CD14-positive monocyte (primary cell): ENCODE measurements around the gene SLC27A1. TPM values are rescaled to one million over a fixed set of nuclear protein-coding genes. Genes with fewer than 3 reads are reported as not detected.

Experiments
- DNase-seq, 3 donors: peaks; one replicate each; pipeline ENCODE4 v3.0.0-alpha.2; 2011 to 2022
- H2AFZ ChIP-seq: 2 replicates; pipeline ENCODE4 v1.6.0; 2012; ENCODE audit warnings: mild to moderate bottlenecking, low read depth, low read length, inconsistent platforms; ENCODE audit not compliant: insufficient read depth, poor library complexity, severe bottlenecking
- H3K27ac ChIP-seq, 2 donors: 1 replicate in 1 of 2; 2 replicates in 1 of 2; pipeline ENCODE4 v1.5.1; 2012 to 2013; ENCODE audit warnings: low read length in 2 of 2, control low read depth in 1 of 2, inconsistent platforms in 1 of 2, low read depth in 1 of 2, mild to moderate bottlenecking in 1 of 2
- H3K27me3 ChIP-seq, 2 donors: one replicate each; pipeline versions ENCODE4 v1.6.0 to v1.6.1; 2011 to 2013; ENCODE audit warnings: low read length in 2 of 2; ENCODE audit not compliant: control insufficient read depth in 2 of 2, insufficient read depth in 2 of 2
- H3K36me3 ChIP-seq, 2 donors: replicated peaks in 1 of 2; 1 replicate in 1 of 2; 2 replicates in 1 of 2; pipeline versions ENCODE4 v1.5.1 to v1.6.1; 2012 to 2013; ENCODE audit warnings: low read length in 2 of 2, control low read depth in 1 of 2, inconsistent platforms in 1 of 2, mild to moderate bottlenecking in 1 of 2; ENCODE audit not compliant: insufficient read depth in 2 of 2, control insufficient read depth in 1 of 2
- H3K4me1 ChIP-seq, 2 donors: 1 replicate in 1 of 2; 2 replicates in 1 of 2; pipeline versions ENCODE4 v1.5.1 to v1.6.1; 2012 to 2013; ENCODE audit warnings: low read length in 2 of 2, control low read depth in 1 of 2, inconsistent platforms in 1 of 2, mild to moderate bottlenecking in 1 of 2, moderate library complexity in 1 of 2; ENCODE audit not compliant: insufficient read depth in 2 of 2, control insufficient read depth in 1 of 2
- H3K4me2 ChIP-seq: replicated peaks from 2 replicates; pipeline ENCODE3; 2012; ENCODE audit warnings: low read length, moderate library complexity, mild to moderate bottlenecking; ENCODE audit not compliant: poor library complexity, severe bottlenecking; ENCODE audit errors: extremely low read depth
- H3K4me3 ChIP-seq, 3 experiments: fragments of 200-600 bp in 1 of 3; sonication (generic) in 1 of 3; replicated peaks in 1 of 3; 1 replicate in 2 of 3; 2 replicates in 1 of 3; pipeline ENCODE4 v1.5.1; 2011 to 2013; ENCODE audit warnings: low read length in 3 of 3, mild to moderate bottlenecking in 3 of 3, control low read depth in 2 of 3, low read depth in 2 of 3, inconsistent platforms in 1 of 3, moderate library complexity in 1 of 3
- H3K79me2 ChIP-seq: 2 replicates; pipeline ENCODE4 v1.6.0; 2012; ENCODE audit warnings: mild to moderate bottlenecking, control low read depth, inconsistent platforms, low read length, moderate library complexity; ENCODE audit not compliant: insufficient read depth
- H3K9ac ChIP-seq: 2 replicates; pipeline ENCODE4 v1.6.0; 2017; ENCODE audit warnings: low read length, mild to moderate bottlenecking; ENCODE audit not compliant: insufficient read depth, poor library complexity, severe bottlenecking
- H3K9me3 ChIP-seq, 2 donors: replicated peaks in 1 of 2; 1 replicate in 1 of 2; 2 replicates in 1 of 2; pipeline versions ENCODE4 v1.5.1 to v1.6.1; 2012 to 2013; ENCODE audit warnings: low read length in 2 of 2, control low read depth in 1 of 2; ENCODE audit not compliant: control insufficient read depth in 1 of 2, insufficient read depth in 1 of 2
- H4K20me1 ChIP-seq: 2 replicates; pipeline ENCODE4 v1.6.0; 2012; ENCODE audit warnings: mild to moderate bottlenecking, low read length, control low read depth, moderate library complexity; ENCODE audit not compliant: insufficient read depth
- H3K27ac Mint-ChIP-seq, 7 donors: one replicate each; pipeline ENCODE4 v1.8.0; 2020; ENCODE audit warnings: mild to moderate bottlenecking in 7 of 7, mixed read lengths in 7 of 7, moderate library complexity in 6 of 7, inconsistent platforms in 2 of 7
- H3K27me3 Mint-ChIP-seq, 3 donors: one replicate each; pipeline ENCODE4 v1.8.0; 2021 to 2022; ENCODE audit warnings: low read depth in 3 of 3, mild to moderate bottlenecking in 3 of 3, mixed read lengths in 3 of 3, moderate library complexity in 3 of 3, inconsistent platforms in 1 of 3
- H3K36me3 Mint-ChIP-seq, 2 donors: one replicate each; pipeline ENCODE4 v1.8.0; 2020; ENCODE audit warnings: mixed read lengths in 2 of 2, inconsistent platforms in 1 of 2, mild to moderate bottlenecking in 1 of 2
- H3K4me1 Mint-ChIP-seq: one replicate; pipeline ENCODE4 v1.8.0; 2020; ENCODE audit warnings: mild to moderate bottlenecking, mixed read lengths
- H3K4me3 Mint-ChIP-seq, 2 donors: one replicate each; pipeline ENCODE4 v1.8.0; 2020; ENCODE audit warnings: mild to moderate bottlenecking in 2 of 2, mixed read lengths in 2 of 2, moderate library complexity in 1 of 2
- H3K9me3 Mint-ChIP-seq, 7 donors: one replicate each; pipeline ENCODE4 v1.8.0; 2020 to 2022; ENCODE audit warnings: mixed read lengths in 7 of 7, mild to moderate bottlenecking in 6 of 7, moderate library complexity in 6 of 7, inconsistent platforms in 2 of 7
- WGBS: methylation state at CpG from one replicate; pipeline ENCODE4 v1.1.5; 2013; ENCODE audit warnings: missing lambda C conversion rate; ENCODE audit not compliant: insufficient coverage; 5-methylcytosine and 5-hydroxymethylcytosine counted together
- intact Hi-C, 2 donors: fragments of 100-400 bp; cut with micrococcal nuclease; formaldehyde crosslinking; loops; one replicate each; pipeline versions ENCODE4 v1.15.0 to v1.15.1; 2023
- polyA plus RNA-seq, 3 donors: library from polyadenylated mRNA; depleted of rRNA in 1 of 3; unstranded in 2 of 3; stranded (reverse) in 1 of 3; fragments of 300-500 nt in 2 of 3; fragments of >200 nt in 1 of 3; fragmentation: Illumina TruSeq in 2 of 3; gene quantifications; 1 replicate in 2 of 3; 2 replicates in 1 of 3; pipeline ENCODE4 v1.2.3, GENCODE V29; 2012 to 2021
- TF ChIP-seq, protein P1 (sequence below): fragments of 200-600 bp; IDR thresholded peaks from one replicate; pipeline ENCODE4 v1.8.0; 2022; ENCODE audit warnings: antibody characterized with exemption, mild to moderate bottlenecking

SLC27A1 gene
- polyA plus RNA-seq, 3 donors, result 27.1 to 36.5 (median 27.6) TPM

DNA sequence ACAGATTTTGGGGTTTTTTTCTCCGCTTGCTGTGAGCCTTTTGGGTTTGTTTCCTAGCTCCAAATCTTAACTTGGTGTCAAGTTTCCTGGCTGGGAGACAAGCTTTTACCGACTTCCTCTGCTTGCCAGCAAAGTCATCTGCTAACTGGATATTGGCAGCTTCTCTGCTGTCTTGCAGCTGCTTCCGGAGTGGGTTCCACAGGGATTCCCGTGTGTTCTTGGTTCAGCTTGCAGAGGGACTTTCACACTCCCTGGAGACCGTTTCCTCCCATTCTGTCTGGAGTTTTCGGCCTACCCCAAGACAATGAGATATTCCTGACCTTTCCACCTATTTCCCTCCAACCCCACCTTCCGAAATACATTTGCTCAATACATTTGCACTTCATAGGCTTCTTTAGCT lies 82.9 kb downstream of the SLC27A1 start:
- H3K36me3 Mint-ChIP-seq, result peaks cover 0 to 3% of the 10 kb centered on the region in 2 donors
- Histone ChIP-seq H3K27ac (no peak overlapping the region), H3K4me3 (no peak overlapping the region), H3K4me2 (peak overlapping the region; percentile 8), H3K9me3 (no peaks in the 10 kb centered on the region), H3K36me3 (no peaks in the 10 kb centered on the region), H3K4me1 (peaks cover 33 to 37% of the 10 kb centered on the region in 2 donors), H4K20me1 (peaks cover 5% of the 10 kb centered on the region), H3K9ac (no peak overlapping the region), H2AFZ (peak overlapping the region; percentile 23), H3K27me3 (no peaks in the 10 kb centered on the region), H3K79me2 (peaks cover 22% of the 10 kb centered on the region)
- H3K4me1 Mint-ChIP-seq, result peaks cover 31% of the 10 kb centered on the region
- H3K4me3 Mint-ChIP-seq, result peak overlapping the region in 1 of 2 donors; percentile 30
- intact Hi-C loops, result no loop called here
- WGBS, result 30% methylated on average over 3 of the region's 7 CpGs
- H3K27me3 Mint-ChIP-seq, result peaks cover 0 to 3% (median 0%) of the 10 kb centered on the region in 3 donors
- TF ChIP-seq, protein P1, sequence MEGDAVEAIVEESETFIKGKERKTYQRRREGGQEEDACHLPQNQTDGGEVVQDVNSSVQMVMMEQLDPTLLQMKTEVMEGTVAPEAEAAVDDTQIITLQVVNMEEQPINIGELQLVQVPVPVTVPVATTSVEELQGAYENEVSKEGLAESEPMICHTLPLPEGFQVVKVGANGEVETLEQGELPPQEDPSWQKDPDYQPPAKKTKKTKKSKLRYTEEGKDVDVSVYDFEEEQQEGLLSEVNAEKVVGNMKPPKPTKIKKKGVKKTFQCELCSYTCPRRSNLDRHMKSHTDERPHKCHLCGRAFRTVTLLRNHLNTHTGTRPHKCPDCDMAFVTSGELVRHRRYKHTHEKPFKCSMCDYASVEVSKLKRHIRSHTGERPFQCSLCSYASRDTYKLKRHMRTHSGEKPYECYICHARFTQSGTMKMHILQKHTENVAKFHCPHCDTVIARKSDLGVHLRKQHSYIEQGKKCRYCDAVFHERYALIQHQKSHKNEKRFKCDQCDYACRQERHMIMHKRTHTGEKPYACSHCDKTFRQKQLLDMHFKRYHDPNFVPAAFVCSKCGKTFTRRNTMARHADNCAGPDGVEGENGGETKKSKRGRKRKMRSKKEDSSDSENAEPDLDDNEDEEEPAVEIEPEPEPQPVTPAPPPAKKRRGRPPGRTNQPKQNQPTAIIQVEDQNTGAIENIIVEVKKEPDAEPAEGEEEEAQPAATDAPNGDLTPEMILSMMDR, result no peak
- peak in 1 of 3 donors; percentile 32 for DNase-seq
- H3K27ac Mint-ChIP-seq, result peak overlapping the region in 5 of 7 donors; percentile 15 to 72 (median 32)
- peaks cover 0 to 2% (median 0%) of the 10 kb centered on the region in 7 donors for H3K9me3 Mint-ChIP-seq

DNA sequence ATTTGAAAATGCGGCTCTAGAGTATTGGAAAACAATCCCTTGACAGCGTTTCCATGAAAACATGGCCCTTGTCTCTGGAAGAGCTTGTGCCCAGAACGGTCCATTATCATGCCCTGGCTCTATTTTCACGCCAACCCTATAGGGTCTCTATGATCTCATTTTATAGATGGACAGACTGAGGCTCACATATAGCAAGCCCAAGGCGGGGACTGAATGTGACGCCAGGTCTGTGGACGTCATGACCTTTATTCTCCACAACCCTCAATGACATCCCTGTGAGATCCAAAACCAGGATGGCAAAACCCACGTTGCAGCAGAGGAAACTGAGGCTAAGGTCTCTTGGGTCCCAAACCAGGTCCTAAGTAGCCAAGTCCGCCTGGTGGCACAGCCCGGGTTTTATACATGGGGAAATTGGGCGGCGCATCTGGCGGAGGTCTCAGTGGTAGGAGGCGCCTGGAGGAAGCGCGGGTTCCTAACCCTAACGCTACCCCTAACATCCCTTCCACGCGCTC lies 84.7 kb downstream of the SLC27A1 start:
- H3K79me2 ChIP-seq, result peaks cover 39% of the 10 kb centered on the region
- Mint-ChIP-seq H3K4me1 (peaks cover 38% of the 10 kb centered on the region), H3K27ac (peak overlapping the region; percentile 37 to 88 (median 69)), H3K4me3 (peak overlapping the region; percentile 65 to 76), H3K36me3 (peaks cover 8 to 21% of the 10 kb centered on the region in 2 donors), H3K27me3 (peaks cover 0 to 3% (median under 1%) of the 10 kb centered on the region in 3 donors), H3K9me3 (no peaks in the 10 kb centered on the region)
- no peaks in the 10 kb centered on the region for H3K9me3 ChIP-seq
- H3K4me3 ChIP-seq, result peak overlapping the region; percentile 13 to 93 (median 34)
- no peaks in the 10 kb centered on the region for H3K27me3 ChIP-seq
- intact Hi-C loops, result loop anchor here (5.0 kb wide), 1 partner anchor 43 kb away; the partner anchor contains the start of gene PGLS (in 2 of the 2)
- no peak for DNase-seq
- WGBS, result 16% methylated on average over 19 of the region's 19 CpGs
- peak overlapping the region; percentile 7 for H3K9ac ChIP-seq
- peak overlapping the region; percentile 80 for H2AFZ ChIP-seq
- H3K36me3 ChIP-seq, result peaks cover 8 to 15% of the 10 kb centered on the region in 2 donors
- peak overlapping the region; percentile 91 for H3K4me2 ChIP-seq
- peaks cover 9% of the 10 kb centered on the region for H4K20me1 ChIP-seq
- H3K4me1 ChIP-seq, result peaks cover 51 to 54% of the 10 kb centered on the region in 2 donors
- peak overlapping the region; percentile 46 to 61 for H3K27ac ChIP-seq
- TF ChIP-seq, protein P1, result no peak
